Activated T-helper 1 cell treated with Interleukin-2 at 50 U/mL for 16 hours (primary cell): ENCODE data around the gene BAZ2B.
"Not testable (repeated sequence)": the region's sequence is repeated elsewhere in the genome, so short reads cannot be mapped to it uniquely, and the experiment has no call there.

Experiments used
- DNase-seq: peaks from one replicate; pipeline ENCODE4 v3.0.0-alpha.2; 2020; ENCODE audit warnings: low read depth

BAZ2B gene

GRCh38 chr2:159616286-159616701 is at the start of gene BAZ2B:
TSS of gene BAZ2B (minus strand) at chr2:159616548. CDS start at chr2:159478719, 137,829 bp downstream.
- DNase-seq: no peak

- no peak for DNase-seq
Measured at GRCh38 chr2:159661286-159661685, 44.9 kb upstream of the BAZ2B start.

- no peak for DNase-seq
Measured at GRCh38 chr2:159658881-159659873, 42.8 kb upstream of the BAZ2B start.

- DNase-seq: no peak
Measured at GRCh38 chr2:159653962-159654361, 37.6 kb upstream of the BAZ2B start.

GRCh38 chr2:159651884-159652283 is 35.5 kb upstream of the BAZ2B start:
- no peak for DNase-seq

GRCh38 chr2:159650574-159650973 is 34.2 kb upstream of the BAZ2B start:
- DNase-seq: no peak

- no peak for DNase-seq
Measured at GRCh38 chr2:159648643-159649042, 32.3 kb upstream of the BAZ2B start.

- DNase-seq: no peak
Measured at GRCh38 chr2:159647667-159648066, 31.3 kb upstream of the BAZ2B start.

GRCh38 chr2:159640176-159640575 is 23.8 kb upstream of the BAZ2B start:
- no peak for DNase-seq

- no peak for DNase-seq
Measured at GRCh38 chr2:159639712-159640111, 23.4 kb upstream of the BAZ2B start.

GRCh38 chr2:159639071-159639470 is 22.7 kb upstream of the BAZ2B start:
- no peak for DNase-seq

GRCh38 chr2:159637988-159638501 is 21.7 kb upstream of the BAZ2B start:
- DNase-seq: no peak

- DNase-seq: no peak
Measured at GRCh38 chr2:159637240-159637639, 20.9 kb upstream of the BAZ2B start.

- DNase-seq: no peak
Measured at GRCh38 chr2:159635006-159635789, 18.9 kb upstream of the BAZ2B start.

GRCh38 chr2:159633219-159633618 is 16.9 kb upstream of the BAZ2B start:
- DNase-seq: no peak

GRCh38 chr2:159625628-159626027 is 9.3 kb upstream of the BAZ2B start:
- DNase-seq: not testable (repeated sequence)

- no peak for DNase-seq
Measured at GRCh38 chr2:159623436-159623835, 7.1 kb upstream of the BAZ2B start.

GRCh38 chr2:159622966-159623365 is 6.6 kb upstream of the BAZ2B start:
- no peak for DNase-seq

- DNase-seq: no peak
Measured at GRCh38 chr2:159620796-159621195, 4.4 kb upstream of the BAZ2B start.

GRCh38 chr2:159617646-159618045 is 1.3 kb upstream of the BAZ2B start:
- DNase-seq: no peak

GRCh38 chr2:159617100-159617499 is 752 bp upstream of the BAZ2B start:
- no peak for DNase-seq
